DND-41 (cell line): Measurements from ENCODE around the gene PPIL6.
A peak's percentile ranks its signal among the peaks of the same experiment; 100 is the strongest.

ENCODE experiments used
- ATAC-seq: fragments of 200-7000 bp; cut with Tn5 transposase; 3 replicates; pipeline ENCODE4 v1.9.1; 2021; ENCODE audit warnings: low read depth; ENCODE audit not compliant: insufficient read depth
- DNase-seq: peaks from one replicate; pipeline ENCODE4 v3.0.0-alpha.2; 2020
- H2AFZ ChIP-seq: 2 replicates; pipeline ENCODE4 v1.6.0; 2012; ENCODE audit warnings: low read depth, low read length
- H3K27ac ChIP-seq: 2 replicates; pipeline ENCODE4 v1.5.1; 2012; ENCODE audit warnings: low read length, inconsistent platforms
- H3K27me3 ChIP-seq: fragments of 200-600 bp; sonication (generic); 2 replicates; pipeline ENCODE4 v1.6.0; 2012; ENCODE audit warnings: low read length, mild to moderate bottlenecking, inconsistent platforms; ENCODE audit not compliant: insufficient read depth, poor library complexity
- H3K36me3 ChIP-seq: 2 replicates; pipeline ENCODE4 v1.5.1; 2012; ENCODE audit warnings: low read length, inconsistent platforms; ENCODE audit not compliant: insufficient read depth
- H3K4me1 ChIP-seq: 2 replicates; pipeline ENCODE4 v1.5.1; 2012; ENCODE audit warnings: mild to moderate bottlenecking, low read length; ENCODE audit not compliant: insufficient read depth
- H3K4me2 ChIP-seq: 2 replicates; pipeline ENCODE4 v1.6.0; 2012; ENCODE audit warnings: mild to moderate bottlenecking, moderate library complexity, low read length, inconsistent platforms; ENCODE audit not compliant: insufficient read depth
- H3K4me3 ChIP-seq, 2 experiments: fragments of 200-600 bp in 1 of 2; shearing (Covaris generic) in 1 of 2; 2 replicates each; pipeline ENCODE4 v1.5.1; 2012 to 2016; ENCODE audit warnings: inconsistent platforms in 2 of 2, low read length in 2 of 2, mild to moderate bottlenecking in 2 of 2, low read depth in 1 of 2, moderate library complexity in 1 of 2
- H3K79me2 ChIP-seq: 2 replicates; pipeline ENCODE4 v1.6.0; 2012; ENCODE audit warnings: low read length, inconsistent platforms; ENCODE audit not compliant: insufficient read depth
- H3K9ac ChIP-seq: 2 replicates; pipeline ENCODE4 v1.6.0; 2012; ENCODE audit warnings: low read depth, mild to moderate bottlenecking, inconsistent platforms, low read length, moderate library complexity
- H3K9me3 ChIP-seq: 2 replicates; pipeline ENCODE4 v1.5.1; 2012; ENCODE audit warnings: low read length, moderate library complexity, mild to moderate bottlenecking, inconsistent platforms; ENCODE audit not compliant: insufficient read depth, severe bottlenecking
- H4K20me1 ChIP-seq: 2 replicates; pipeline ENCODE4 v1.6.0; 2012; ENCODE audit warnings: low read length; ENCODE audit not compliant: insufficient read depth
- EZH2 ChIP-seq: IDR thresholded peaks from 3 replicates; pipeline ENCODE4 v1.6.1; 2012; ENCODE audit warnings: borderline replicate concordance, low read depth, mild to moderate bottlenecking, moderate library complexity, low read length, inconsistent platforms; ENCODE audit not compliant: severe bottlenecking
- TF ChIP-seq, protein P1 (sequence below): IDR thresholded peaks from 2 replicates; pipeline ENCODE4 v1.5.1; 2012; ENCODE audit warnings: borderline replicate concordance, low read length, moderate library complexity, mild to moderate bottlenecking; ENCODE audit not compliant: poor library complexity, severe bottlenecking; ENCODE audit errors: extremely low read depth

Gene PPIL6

GRCh38 chr6:109482905-109483734 lies 42.7 kb upstream of the PPIL6 start, which contains the start of gene ZBTB24:
TSS of gene ZBTB24 (minus strand) at chr6:109483219. CDS start at chr6:109482026, 1,193 bp downstream.
- peaks cover 53% of the 10 kb centered on the region for H3K4me1 ChIP-seq
- H4K20me1 ChIP-seq: peaks cover 16% of the 10 kb centered on the region; the same call in 1 of the 2 replicates
- TF ChIP-seq, protein P1, sequence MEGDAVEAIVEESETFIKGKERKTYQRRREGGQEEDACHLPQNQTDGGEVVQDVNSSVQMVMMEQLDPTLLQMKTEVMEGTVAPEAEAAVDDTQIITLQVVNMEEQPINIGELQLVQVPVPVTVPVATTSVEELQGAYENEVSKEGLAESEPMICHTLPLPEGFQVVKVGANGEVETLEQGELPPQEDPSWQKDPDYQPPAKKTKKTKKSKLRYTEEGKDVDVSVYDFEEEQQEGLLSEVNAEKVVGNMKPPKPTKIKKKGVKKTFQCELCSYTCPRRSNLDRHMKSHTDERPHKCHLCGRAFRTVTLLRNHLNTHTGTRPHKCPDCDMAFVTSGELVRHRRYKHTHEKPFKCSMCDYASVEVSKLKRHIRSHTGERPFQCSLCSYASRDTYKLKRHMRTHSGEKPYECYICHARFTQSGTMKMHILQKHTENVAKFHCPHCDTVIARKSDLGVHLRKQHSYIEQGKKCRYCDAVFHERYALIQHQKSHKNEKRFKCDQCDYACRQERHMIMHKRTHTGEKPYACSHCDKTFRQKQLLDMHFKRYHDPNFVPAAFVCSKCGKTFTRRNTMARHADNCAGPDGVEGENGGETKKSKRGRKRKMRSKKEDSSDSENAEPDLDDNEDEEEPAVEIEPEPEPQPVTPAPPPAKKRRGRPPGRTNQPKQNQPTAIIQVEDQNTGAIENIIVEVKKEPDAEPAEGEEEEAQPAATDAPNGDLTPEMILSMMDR: no peak
- no peak for TF ChIP-seq EZH2
- H3K4me2 ChIP-seq: peak within 1 kb of the TSS; percentile 79
- H3K4me3 ChIP-seq: peak within 1 kb of the TSS; percentile 66 to 70
- H3K27ac ChIP-seq: peak within 1 kb of the TSS; percentile 69
- no peaks in the 10 kb centered on the region for H3K9me3 ChIP-seq
- peak within 1 kb of the TSS; percentile 66 for H2AFZ ChIP-seq
- no peaks in the 10 kb centered on the region for H3K27me3 ChIP-seq
- peak; percentile 87 for ATAC-seq
- peaks cover 46% of the 10 kb centered on the region for H3K79me2 ChIP-seq
- peak; percentile 92 for DNase-seq
- peaks cover 30% of the 10 kb centered on the region for H3K36me3 ChIP-seq
- peak within 1 kb of the TSS; percentile 92 for H3K9ac ChIP-seq

- no peak overlapping the region for H2AFZ ChIP-seq
- DNase-seq (no peak), ATAC-seq (no peak)
- peaks cover 72% of the 10 kb centered on the region for H3K4me1 ChIP-seq
- H3K4me2 ChIP-seq: peak overlapping the region; percentile 65
- peaks cover 34% of the 10 kb centered on the region; the same call in 1 of the 2 replicates for H4K20me1 ChIP-seq
- TF ChIP-seq EZH2: no peak
- TF ChIP-seq, protein P1: no peak
- H3K27ac ChIP-seq: peak overlapping the region; percentile 33; the same call in 1 of the 2 replicates
- peaks cover 67% of the 10 kb centered on the region for H3K79me2 ChIP-seq
- H3K9me3 ChIP-seq: no peaks in the 10 kb centered on the region
- peak overlapping the region in 1 of 2 experiments; percentile 70; a peak in 2 of 4 replicates for H3K4me3 ChIP-seq
- peaks cover 51% of the 10 kb centered on the region for H3K36me3 ChIP-seq
- H3K27me3 ChIP-seq: no peaks in the 10 kb centered on the region
- peak overlapping the region; percentile 92; the same call in 1 of the 2 replicates for H3K9ac ChIP-seq
Observed at GRCh38 chr6:109480993-109481480, 40.6 kb upstream of the PPIL6 start.

DNA sequence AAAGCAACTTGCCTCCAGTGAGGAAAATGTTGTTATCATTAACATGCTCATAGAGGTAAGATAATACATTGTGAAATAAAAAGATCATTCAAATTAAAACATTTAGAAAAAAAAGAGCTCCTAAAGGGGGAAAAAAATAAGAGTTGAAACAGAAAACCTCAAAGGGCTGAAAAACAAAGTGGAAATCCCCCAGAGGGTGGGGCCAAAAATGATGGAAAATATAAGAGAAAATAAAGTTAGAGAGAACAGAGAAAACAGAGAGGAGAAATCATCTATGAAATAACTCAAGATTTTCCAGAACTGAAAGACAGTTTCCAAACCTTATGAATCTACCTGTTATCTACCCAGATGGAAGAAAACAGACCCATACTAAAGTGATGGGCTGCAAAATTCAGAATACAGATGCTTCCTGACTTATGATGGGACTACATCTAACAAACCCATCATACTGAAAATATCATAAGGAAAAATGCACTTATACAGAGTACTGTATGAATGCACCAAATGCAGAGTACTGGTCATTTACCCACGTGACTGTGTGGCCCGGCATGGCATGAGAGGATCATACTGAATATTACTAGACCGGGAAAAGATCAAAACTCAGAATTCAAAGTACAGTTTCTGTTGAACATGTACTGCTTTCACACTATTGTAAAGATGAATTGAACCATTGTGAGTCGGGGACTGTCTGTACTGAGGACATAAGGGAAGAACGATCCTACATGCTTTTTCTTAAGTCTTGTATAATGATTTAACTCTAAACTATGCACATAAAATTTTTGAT lies 38.6 kb upstream of the PPIL6 start:
- H3K27ac ChIP-seq: peak overlapping the region; percentile 9; the same call in 1 of the 2 replicates
- no peak overlapping the region for H2AFZ ChIP-seq
- DNase-seq: no peak
- peak overlapping the region; percentile 62 for H3K4me2 ChIP-seq
- TF ChIP-seq, protein P1: no peak
- no peak for TF ChIP-seq EZH2
- H3K4me1 ChIP-seq: peaks cover 66% of the 10 kb centered on the region
- no peaks in the 10 kb centered on the region for H3K9me3 ChIP-seq
- peak overlapping the region in 1 of 2 experiments; percentile 48; a peak in 3 of 4 replicates for H3K4me3 ChIP-seq
- H4K20me1 ChIP-seq: peaks cover 38% of the 10 kb centered on the region; the same call in 1 of the 2 replicates
- H3K36me3 ChIP-seq: peaks cover 69% of the 10 kb centered on the region
- H3K9ac ChIP-seq: peak overlapping the region; percentile 34
- H3K79me2 ChIP-seq: peaks cover 80% of the 10 kb centered on the region
- no peaks in the 10 kb centered on the region for H3K27me3 ChIP-seq
- no peak for ATAC-seq
